ENCODE results near the gene XPO4. TPM values are rescaled to one million over a fixed set of nuclear protein-coding genes. Genes with fewer than 3 reads are reported as not detected.
"Not testable (repeated sequence)": the region's sequence is repeated elsewhere in the genome, so short reads cannot be mapped to it uniquely, and the experiment has no call there.

Gene XPO4
- total RNA-seq, 3 donors from 2014 or later = 17.1 to 24.6 (median 17.7) TPM

GRCh38 chr13:20870829-20871228 lies 31.7 kb downstream of the XPO4 start:
- intact Hi-C loops (cut with DNase I; ENCODE audit: low total_unique reads) = no loop called here

GRCh38 chr13:20869540-20869939 lies 33.0 kb downstream of the XPO4 start:
- no peak overlapping the region for H3K4me3 ChIP-seq
- TF ChIP-seq POLR2A (IDR thresholded peaks at IDR 0.05) = no peak
- TF ChIP-seq POLR2AphosphoS5 (IDR thresholded peaks at IDR 0.05) = no peak
- no peak for TF ChIP-seq CTCF (IDR thresholded peaks at IDR 0.05)
- DNase-seq (ENCODE audit: low spot score in 2 of 2) = no peak
- intact Hi-C loops (cut with DNase I; ENCODE audit: low total_unique reads) = no loop called here
- no peak overlapping the region for H3K27ac ChIP-seq
- H3K9me3 ChIP-seq = no peaks in the 10 kb centered on the region
- H3K4me1 ChIP-seq = no peaks in the 10 kb centered on the region
- no peaks in the 10 kb centered on the region for H3K36me3 ChIP-seq
- no peaks in the 10 kb centered on the region for H3K27me3 ChIP-seq

More at GRCh38 chr13:20870829-20871228, 31.7 kb downstream of the XPO4 start:
- H3K36me3 ChIP-seq = no peaks in the 10 kb centered on the region
- no peak overlapping the region for H3K27ac ChIP-seq
- no peaks in the 10 kb centered on the region for H3K27me3 ChIP-seq
- H3K9me3 ChIP-seq = no peaks in the 10 kb centered on the region
- DNase-seq (ENCODE audit: low spot score in 2 of 2) = no peak
- H3K4me1 ChIP-seq = no peaks in the 10 kb centered on the region
- TF ChIP-seq POLR2A (IDR thresholded peaks at IDR 0.05) (no peak), POLR2AphosphoS5 (IDR thresholded peaks at IDR 0.05) (no peak), CTCF (IDR thresholded peaks at IDR 0.05) (no peak)
- no peak overlapping the region for H3K4me3 ChIP-seq

GRCh38 chr13:20867408-20867807 lies 35.1 kb downstream of the XPO4 start:
- Histone ChIP-seq H3K27ac (no peak overlapping the region), H3K27me3 (no peaks in the 10 kb centered on the region), H3K4me3 (no peak overlapping the region), H3K4me1 (no peaks in the 10 kb centered on the region), H3K9me3 (no peaks in the 10 kb centered on the region), H3K36me3 (no peaks in the 10 kb centered on the region)
- no peak for DNase-seq (ENCODE audit: low spot score in 2 of 2)
- no peak for TF ChIP-seq CTCF (IDR thresholded peaks at IDR 0.05)
- intact Hi-C loops (cut with DNase I; ENCODE audit: low total_unique reads) = no loop called here

- H3K36me3 ChIP-seq; H3K27ac ChIP-seq; DNase-seq (ENCODE audit: low spot score in 2 of 2); intact Hi-C loops (cut with DNase I; ENCODE audit: low total_unique reads); H3K9me3 ChIP-seq; H3K27me3 ChIP-seq; H3K4me1 ChIP-seq; H3K4me3 ChIP-seq: not testable (repeated sequence)
Measured at GRCh38 chr13:20861666-20862065, 40.9 kb downstream of the XPO4 start.

GRCh38 chr13:20860844-20861243 lies 41.7 kb downstream of the XPO4 start:
- H3K9me3 ChIP-seq = no peaks in the 10 kb centered on the region
- H3K36me3 ChIP-seq = no peaks in the 10 kb centered on the region
- H3K27me3 ChIP-seq = no peaks in the 10 kb centered on the region
- DNase-seq (ENCODE audit: low spot score in 2 of 2) = no peak
- no peak for TF ChIP-seq POLR2AphosphoS5 (IDR thresholded peaks at IDR 0.05)
- no peak for TF ChIP-seq POLR2A (IDR thresholded peaks at IDR 0.05)
- no peak for TF ChIP-seq CTCF (IDR thresholded peaks at IDR 0.05)
- no peak overlapping the region for H3K27ac ChIP-seq
- H3K4me1 ChIP-seq = no peaks in the 10 kb centered on the region
- no peak overlapping the region for H3K4me3 ChIP-seq
- intact Hi-C loops (cut with DNase I; ENCODE audit: low total_unique reads) = no loop called here

- intact Hi-C loops (cut with DNase I; ENCODE audit: low total_unique reads) = no loop called here
- Histone ChIP-seq H3K4me1 (no peaks in the 10 kb centered on the region), H3K9me3 (no peaks in the 10 kb centered on the region), H3K36me3 (no peaks in the 10 kb centered on the region), H3K27ac (no peak overlapping the region), H3K4me3 (no peak overlapping the region), H3K27me3 (no peaks in the 10 kb centered on the region)
- TF ChIP-seq CTCF (IDR thresholded peaks at IDR 0.05) = no peak
- TF ChIP-seq POLR2A (IDR thresholded peaks at IDR 0.05) = no peak
- no peak for DNase-seq (ENCODE audit: low spot score in 2 of 2)
Measured at GRCh38 chr13:20856650-20857049, 45.9 kb downstream of the XPO4 start.

Measured in breast epithelium (tissue), 4 donors.